NOMO-1 (cell line): ENCODE data around the gene SNU13.
"Not testable (repeated sequence)": the region's sequence is repeated elsewhere in the genome, so short reads cannot be mapped to it uniquely, and the experiment has no call there.

ENCODE experiments used
- DNase-seq, 2 experiments: peaks; one replicate each; lab custom pipeline; 2025; ENCODE audit not compliant: unreplicated experiment in 2 of 2; lab: John Stamatoyannopoulos, UW

The SNU13 gene

GRCh38 chr22:41688365-41689211, at the start of gene SNU13:
TSS of gene SNU13 (minus strand) at chr22:41688867. CDS start at chr22:41688796, 71 bp downstream.
- peak; percentile 92 to 93 for DNase-seq

GRCh38 chr22:41733241-41733640, 44.6 kb upstream of the SNU13 start:
- not testable (repeated sequence) for DNase-seq

GRCh38 chr22:41732096-41732772, 43.6 kb upstream of the SNU13 start:
- DNase-seq, result peak in 1 of 2 experiments; percentile 21

GRCh38 chr22:41731609-41732008, 42.9 kb upstream of the SNU13 start:
- DNase-seq, result no peak

GRCh38 chr22:41725510-41726110, 36.9 kb upstream of the SNU13 start:
- DNase-seq, result no peak

- DNase-seq, result no peak
These were observed 33.8 kb upstream of the SNU13 start for GRCh38 chr22:41722496-41722895.

GRCh38 chr22:41713004-41713403, 24.3 kb upstream of the SNU13 start:
- no peak for DNase-seq

- DNase-seq, result no peak
These were observed 20.7 kb upstream of the SNU13 start for GRCh38 chr22:41709341-41709740.

- DNase-seq, result no peak
These were observed 14.1 kb upstream of the SNU13 start for GRCh38 chr22:41702763-41703162.

GRCh38 chr22:41700108-41700364, 11.4 kb upstream of the SNU13 start:
- DNase-seq, result no peak

- no peak for DNase-seq
These were observed 10.8 kb upstream of the SNU13 start, which contains the start of gene MEI1 for GRCh38 chr22:41699264-41700107. TSS of gene MEI1 (plus strand) at chr22:41699503. CDS start at chr22:41699539, 36 bp downstream.

GRCh38 chr22:41697126-41697775, 8.6 kb upstream of the SNU13 start:
- peak; percentile 62 to 84 for DNase-seq

- no peak for DNase-seq
These were observed 8.0 kb upstream of the SNU13 start for GRCh38 chr22:41696703-41697102.

- DNase-seq, result no peak
These were observed 6.5 kb upstream of the SNU13 start for GRCh38 chr22:41695211-41695610.

GRCh38 chr22:41690476-41690875, 1.8 kb upstream of the SNU13 start:
- DNase-seq, result no peak

GRCh38 chr22:41687901-41688364, 734 bp downstream of the SNU13 start:
- DNase-seq, result peak; percentile 40 to 54

- not testable (repeated sequence) for DNase-seq
These were observed 1.8 kb downstream of the SNU13 start for GRCh38 chr22:41686890-41687289.

- DNase-seq, result no peak
These were observed 4.5 kb downstream of the SNU13 start for GRCh38 chr22:41684194-41684593.

- DNase-seq, result no peak
These were observed 5.1 kb downstream of the SNU13 start for GRCh38 chr22:41683616-41684015.

- no peak for DNase-seq
These were observed 5.6 kb downstream of the SNU13 start for GRCh38 chr22:41683052-41683451.
